Epidermal melanocyte (primary cell): Measurements from ENCODE around the gene BFSP1.

Experiments
- DNase-seq: peaks from one replicate; pipeline ENCODE4 v3.0.0; 2011; ENCODE audit warnings: low spot score; ENCODE audit not compliant: insufficient read length

Gene BFSP1

DNA sequence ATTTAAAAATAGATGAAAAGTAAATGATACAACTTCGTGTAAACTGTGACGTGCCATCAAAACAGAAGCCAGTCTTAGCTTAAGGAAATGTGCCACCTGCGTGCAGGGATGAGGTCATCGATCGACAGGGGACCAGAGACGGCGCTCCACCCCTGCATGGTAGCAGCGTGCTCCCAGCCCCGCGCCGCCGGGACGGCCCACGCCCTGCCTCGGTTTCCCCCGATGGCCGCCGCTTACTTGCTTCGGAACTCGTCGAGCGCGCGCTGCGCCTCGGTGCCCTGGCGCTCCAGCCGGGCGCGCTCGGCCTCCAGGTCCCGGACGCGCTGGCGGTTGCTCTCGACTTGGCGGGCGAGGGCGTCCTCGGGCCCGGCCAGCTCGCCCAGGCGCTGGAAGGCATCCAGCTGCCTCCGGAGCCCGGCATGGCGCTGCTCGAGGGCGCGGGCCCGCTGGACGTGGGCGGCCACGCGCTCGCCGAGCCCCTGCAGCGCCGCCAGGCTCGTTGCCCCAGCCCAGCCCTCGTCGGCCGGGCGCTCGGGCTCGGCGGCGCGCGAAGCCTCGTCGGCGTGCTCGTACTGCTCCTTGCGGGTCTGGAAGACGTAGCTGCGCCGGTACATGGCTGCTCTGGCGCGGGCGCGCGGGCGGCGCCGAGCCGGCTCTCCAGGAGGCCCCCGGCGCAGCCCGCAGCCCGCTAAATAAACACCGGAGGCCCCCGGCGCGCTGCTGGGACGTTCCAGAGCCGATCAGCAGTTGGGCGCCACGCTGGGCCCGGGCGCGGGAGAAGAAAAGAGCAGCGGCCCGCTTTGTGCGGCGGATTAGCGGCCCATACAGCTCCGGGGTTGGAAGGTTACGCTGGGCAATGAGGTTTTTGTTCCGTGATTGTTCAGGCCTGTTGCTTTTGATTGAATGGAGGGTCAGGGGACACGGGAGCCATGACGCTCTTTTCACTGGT, at the start of gene BFSP1:
Gene BFSP1, minus strand, starts transcription at position 664 of the 949 bp plus-strand sequence. Its CDS starts 50 bp downstream, at position 614.
- no peak for DNase-seq

DNA sequence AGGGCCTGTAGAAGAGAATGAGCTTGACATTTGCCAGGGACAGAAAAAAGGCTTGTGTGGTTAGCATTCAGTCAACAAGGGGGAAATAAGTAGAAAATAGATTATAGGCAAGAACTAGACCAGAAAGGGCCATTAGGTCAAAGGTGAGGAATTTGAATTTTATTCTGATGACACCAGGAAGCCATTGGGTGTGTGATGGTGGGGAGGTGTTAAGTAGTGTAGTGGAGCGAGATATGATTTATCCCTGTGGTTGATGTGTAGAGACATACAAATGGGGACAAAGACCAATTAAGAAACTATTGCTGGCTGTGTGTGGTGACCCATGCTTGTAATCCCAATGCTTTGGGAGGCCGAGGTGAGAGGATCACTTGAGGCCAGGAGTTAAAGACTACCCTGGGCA, 49.7 kb upstream of the BFSP1 start:
- DNase-seq, result no peak

DNA sequence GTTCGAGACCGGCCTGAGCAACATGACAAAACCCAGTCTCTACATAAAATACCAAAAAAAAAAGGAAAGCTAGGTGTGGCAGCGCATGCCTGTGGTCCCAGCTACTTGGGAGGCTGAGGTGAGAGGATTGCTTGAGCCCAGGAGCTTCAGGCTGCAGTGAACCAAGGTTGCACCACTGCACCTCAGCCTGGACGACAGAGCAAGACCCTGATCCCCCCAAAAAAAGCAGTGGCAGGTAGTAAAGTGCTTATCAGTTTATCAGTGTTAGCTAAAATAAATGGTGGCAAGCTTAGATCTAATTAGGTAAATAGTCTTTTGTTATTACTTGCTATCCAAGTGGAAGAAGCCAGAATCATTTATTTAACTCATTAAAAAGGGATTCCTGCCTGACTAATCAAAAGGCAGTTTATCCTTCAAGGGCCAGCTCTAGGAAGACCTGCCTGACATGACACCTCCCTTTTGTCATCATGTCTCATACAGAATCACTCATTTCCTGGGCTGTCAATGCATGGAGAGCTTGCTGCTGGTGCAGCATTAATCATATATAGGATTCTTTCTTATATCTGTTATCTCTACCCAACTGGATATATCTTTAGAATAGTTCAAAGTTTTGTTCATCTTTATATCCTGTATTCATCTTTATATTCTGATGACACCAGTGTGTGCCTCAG, 48.3 kb upstream of the BFSP1 start:
- no peak for DNase-seq

DNA sequence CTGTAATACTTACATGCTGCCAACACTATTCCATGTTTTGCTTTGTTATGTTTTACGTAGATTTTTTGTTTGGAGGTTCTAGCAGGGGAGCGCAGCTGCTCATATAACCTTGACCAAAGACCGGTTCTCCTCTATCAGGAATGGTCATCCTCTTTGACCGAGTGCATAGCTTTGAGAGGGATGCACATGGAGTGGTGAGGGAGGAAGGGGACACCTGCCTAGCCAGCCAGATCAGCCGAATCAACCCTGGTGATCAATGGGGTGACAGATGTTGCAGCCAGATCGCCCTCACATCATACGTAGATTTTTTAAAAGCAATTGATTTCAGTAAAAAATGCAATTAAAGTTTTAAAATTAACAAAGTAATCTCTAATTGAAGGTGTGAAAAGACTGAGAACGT, 45.0 kb upstream of the BFSP1 start:
- no peak for DNase-seq

DNA sequence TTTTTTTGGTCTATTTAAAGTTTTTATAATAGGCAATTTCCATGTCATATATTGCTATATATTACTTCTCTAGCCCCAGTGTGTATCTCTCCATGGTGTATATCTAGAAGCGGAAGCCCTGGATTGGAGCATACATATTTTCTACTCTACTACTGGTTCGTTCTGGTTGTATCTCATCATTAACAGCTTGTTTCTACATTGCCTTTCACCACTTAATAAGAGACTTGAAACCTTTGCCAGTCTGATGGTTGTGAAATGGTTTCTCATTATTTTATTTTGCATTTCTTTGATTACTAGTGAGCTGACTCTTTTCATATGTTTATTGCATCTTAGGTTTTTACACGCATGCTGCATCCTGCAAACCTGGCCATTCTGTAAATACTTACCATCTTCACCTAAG, 42.3 kb upstream of the BFSP1 start:
- DNase-seq, result no peak

DNA sequence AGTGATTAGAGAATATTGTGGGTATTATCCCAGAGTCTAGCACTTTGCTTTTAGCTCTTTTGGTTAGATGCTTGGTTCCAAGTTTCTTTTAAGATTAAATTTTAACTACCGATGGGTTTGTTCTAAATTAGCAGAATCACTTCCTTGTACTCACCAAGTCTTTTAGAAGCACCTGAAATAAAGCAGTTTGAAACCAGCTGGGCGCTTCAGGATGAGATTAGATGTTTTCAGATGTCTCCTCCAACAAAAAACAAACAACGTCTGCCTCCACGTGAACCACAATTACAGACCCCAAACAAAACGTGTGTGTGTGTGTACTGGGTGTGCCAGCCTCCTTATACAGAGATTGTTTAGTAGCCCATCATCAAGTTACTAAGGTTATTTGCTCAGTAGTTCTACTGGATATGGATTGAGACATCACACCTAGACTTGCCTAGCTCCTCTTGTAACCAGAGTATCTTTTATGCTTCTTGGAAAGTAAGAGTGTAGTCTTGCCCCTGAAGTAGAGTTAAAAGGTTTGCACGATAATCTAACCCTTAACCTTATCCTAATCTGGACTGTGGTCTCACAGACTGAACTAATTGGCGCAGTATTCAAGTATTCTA, 41.0 kb upstream of the BFSP1 start:
- DNase-seq, result no peak

DNA sequence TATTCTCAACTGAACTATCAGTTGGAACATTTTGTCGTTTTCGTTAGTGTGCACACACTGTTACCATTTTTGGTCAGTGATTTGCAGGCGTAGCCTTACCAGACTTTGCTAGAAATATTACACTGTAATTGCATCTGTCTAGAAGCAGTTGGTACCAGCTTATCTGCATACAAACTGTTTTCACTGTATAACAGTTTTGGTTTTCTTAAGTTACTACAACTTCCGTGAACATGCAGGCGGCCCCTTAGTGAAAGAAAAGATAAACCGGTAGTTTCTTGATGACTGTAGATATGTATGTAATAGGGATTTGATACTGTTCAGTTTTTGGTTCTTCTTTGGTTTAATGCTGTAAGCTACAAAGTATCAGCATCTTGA, 40.0 kb upstream of the BFSP1 start:
- no peak for DNase-seq

DNA sequence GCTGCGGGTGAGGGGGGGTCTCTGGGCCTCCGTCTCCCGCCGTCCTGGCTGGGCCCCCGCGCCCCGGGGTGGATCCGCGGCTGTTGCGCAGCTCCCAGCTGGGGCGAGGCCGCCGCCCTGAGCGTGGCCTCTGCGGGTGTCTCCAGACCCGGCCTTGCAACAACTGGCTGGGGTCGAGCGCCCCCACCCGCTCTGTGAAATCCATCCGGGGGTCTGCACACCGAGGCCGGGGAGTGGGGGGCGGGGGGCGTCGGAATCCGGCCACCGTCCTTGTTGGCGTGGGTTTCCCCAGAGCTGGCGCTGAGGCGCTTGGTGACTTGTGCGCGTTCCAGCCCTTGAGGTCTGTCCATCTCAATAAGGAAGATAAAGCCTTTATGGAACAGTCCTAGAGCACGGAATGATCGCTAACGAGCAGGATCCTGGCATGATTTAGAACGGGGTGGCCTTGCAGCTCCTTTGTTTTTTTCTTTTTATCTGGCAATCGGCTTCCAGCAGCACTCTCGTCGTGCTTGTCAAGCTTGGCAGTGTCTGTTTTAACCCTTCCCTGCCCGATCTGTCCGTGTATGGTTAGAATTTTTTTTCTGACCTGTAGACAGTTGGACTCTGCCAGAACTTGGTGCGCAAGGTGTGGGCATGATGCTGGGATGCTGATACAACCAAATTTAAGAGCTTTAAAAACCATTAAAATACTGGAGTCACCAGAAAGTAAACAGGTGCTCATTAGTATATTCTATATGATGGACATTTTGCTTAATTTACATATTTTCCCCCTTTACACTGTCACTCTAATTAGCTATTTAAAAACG, 39.4 kb upstream of the BFSP1 start:
- no peak for DNase-seq

DNA sequence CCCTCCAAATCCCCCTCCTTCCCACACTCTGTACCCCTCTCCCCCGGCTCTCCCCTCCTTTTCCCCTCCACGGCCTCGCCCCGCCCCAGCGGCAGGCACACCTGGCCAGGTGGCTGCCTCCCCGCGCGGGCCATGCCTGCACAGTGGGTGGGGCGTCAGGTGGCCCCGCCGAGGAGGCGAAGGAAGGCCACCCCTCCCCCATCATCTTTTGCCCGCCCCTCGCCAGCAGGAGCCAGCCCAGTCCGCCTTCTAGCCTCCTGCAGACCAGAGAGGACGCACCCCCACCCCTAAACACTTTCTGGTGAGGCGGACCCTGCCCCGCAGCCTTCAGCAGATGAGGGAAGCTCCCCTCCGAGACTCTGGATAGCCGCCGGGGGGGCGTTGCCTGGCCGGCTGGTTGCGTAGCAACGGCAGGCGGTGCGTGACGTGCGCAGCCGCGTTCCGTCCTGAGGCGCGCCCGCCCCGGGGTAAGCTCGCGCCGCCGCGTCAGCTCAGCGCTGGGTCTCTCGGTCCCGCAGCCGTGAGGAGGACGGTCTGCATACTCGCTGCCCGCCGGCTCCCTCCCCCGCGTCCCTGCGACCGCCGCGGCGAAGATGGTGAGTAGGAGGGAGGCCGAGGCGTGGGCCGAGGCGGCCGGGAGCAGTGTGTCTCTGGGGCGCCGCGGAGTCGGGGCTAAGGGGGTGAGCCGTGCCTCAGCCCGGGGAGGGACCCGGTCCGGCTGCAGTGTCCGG, 38.6 kb upstream of the BFSP1 start, which contains the start of gene DSTN:
Gene DSTN, plus strand, starts transcription at position 460 of the 731 bp plus-strand sequence. Its CDS starts 134 bp downstream, at position 594.
- DNase-seq, result peak; percentile 87

DNA sequence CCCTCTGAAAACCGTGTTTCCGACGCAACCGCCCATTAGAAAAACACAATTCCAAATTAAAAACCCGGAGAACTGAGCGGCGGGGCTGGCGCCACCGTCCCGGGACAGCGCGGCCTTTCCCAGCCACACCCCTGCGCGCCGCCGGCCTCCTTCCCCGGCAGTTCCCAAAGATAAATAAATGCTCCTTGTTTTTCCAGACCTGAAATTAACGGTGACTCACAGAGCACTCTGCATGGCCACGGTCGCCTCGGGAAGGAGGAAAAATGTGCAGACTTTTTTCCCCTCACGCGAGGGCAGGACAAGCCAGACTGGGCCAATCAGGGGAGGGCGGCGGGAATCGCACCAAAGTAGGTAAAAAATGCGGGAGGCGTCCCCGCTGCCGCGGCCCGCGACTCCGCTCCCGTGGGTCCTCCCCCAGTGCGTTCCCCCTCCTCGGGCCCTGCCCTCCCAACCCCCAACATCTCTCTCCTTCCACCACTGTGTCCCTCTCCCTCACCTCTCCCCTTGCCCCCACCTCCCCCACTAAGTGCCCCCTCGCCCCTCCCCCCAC, 37.9 kb upstream of the BFSP1 start:
- DNase-seq, result peak; percentile 66

DNA sequence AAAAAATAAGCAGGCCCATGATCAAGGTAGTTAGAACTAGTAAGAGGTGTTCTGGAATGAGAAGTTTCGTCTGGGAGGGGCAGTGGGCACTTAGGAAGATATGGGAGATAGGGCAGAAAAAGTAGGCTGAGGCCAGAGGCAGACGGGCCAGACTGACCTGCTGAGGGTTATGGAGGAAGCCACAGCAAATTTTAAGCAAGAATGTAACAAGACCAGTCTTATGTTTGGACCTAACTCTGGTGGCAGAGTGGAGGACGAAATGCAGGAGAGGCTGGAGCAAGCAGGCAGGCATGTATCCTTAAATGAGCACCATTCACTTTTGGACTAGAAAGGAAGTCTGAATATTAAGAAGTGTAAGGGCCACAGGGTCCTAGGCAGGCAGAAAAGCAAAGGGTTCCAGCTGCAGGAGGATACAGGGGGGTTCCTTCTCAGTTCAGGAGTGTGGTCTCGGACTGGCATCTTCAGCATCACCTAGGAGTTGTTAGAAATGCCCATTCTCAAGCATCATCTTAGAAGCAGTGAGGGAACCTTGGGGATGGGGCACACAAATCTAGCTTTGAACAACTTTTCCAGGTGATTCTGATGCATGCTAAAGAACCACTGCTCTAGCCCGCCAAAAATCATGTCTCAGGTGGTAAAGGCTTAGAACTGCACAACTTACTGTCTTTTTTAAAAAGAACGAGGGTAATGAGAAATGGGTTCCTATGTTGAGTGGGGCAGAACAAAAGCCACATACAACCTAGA, 37.0 kb upstream of the BFSP1 start:
- DNase-seq, result no peak

DNA sequence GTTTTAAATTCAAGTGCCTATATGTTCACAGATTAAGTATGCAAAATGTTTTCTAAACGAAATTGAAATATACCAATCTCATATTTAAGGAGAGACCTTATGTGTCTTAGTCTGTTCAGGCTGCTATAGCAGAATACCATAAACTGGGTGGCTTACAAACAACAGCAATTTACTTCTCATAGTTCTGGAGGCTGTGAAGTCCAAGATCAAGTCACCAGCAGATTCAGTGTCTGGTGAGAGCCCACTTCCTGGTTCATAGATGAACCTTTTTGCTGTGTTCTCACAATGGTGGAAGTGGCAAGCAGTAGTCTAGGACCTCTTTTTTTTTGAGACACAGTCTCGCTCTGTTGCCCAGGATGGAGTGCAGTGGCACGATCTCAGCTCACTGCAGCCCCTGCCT, 35.2 kb upstream of the BFSP1 start:
- no peak for DNase-seq

DNA sequence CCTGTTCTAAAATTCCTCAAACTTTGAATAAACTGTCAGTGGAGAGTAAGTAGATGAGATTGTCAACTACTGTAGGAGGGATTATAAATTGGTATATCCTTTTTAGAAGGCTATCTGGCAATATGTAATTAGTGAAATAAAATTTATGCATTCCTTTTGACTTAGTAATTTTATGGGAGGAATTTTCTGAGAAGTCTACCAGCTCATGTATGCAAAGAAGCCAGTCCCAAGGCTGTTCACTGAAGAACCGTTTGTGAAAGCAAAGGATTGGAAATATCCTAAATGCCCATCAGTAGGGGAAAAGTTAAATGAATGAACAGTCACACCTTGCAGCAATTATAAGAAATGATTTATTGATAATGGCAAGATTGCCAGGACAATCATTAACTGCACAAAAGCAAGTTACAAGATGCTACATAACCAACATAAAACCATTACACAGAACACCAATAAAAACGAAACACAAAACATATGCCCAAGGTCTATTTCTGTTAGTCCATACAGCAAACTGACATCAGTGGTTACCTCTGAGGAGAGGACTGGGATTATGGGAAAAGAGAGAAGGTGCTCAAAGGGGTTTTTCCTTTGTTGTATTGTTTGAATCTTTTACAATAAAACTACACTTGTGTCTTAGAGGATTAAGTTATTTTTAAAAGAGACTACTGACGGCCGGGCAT, 34.1 kb upstream of the BFSP1 start:
- DNase-seq, result no peak

DNA sequence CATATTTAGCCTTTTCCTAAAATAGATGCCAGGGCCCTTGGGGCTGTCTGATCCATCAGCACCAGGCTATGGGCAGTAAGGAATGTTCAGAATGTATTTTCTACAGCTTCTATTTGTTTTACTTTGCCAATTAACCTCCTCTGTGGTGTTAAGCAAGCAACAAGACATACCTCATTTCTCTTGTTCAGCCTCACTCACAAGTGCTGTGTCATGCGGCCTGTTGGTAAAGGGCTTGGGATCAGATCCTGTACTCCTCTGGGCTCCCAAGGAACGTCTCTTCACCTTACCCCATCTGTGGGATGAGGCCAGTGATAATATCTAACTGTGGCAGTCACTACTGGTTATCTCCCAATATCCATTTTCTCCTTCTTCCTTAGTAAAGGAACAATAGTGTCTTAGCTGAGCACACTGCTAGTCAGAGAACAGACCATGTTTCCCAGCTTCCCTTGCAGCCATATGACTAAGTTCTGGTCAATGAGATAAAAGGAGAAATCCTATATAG, 31.7 kb upstream of the BFSP1 start:
- DNase-seq, result no peak

DNA sequence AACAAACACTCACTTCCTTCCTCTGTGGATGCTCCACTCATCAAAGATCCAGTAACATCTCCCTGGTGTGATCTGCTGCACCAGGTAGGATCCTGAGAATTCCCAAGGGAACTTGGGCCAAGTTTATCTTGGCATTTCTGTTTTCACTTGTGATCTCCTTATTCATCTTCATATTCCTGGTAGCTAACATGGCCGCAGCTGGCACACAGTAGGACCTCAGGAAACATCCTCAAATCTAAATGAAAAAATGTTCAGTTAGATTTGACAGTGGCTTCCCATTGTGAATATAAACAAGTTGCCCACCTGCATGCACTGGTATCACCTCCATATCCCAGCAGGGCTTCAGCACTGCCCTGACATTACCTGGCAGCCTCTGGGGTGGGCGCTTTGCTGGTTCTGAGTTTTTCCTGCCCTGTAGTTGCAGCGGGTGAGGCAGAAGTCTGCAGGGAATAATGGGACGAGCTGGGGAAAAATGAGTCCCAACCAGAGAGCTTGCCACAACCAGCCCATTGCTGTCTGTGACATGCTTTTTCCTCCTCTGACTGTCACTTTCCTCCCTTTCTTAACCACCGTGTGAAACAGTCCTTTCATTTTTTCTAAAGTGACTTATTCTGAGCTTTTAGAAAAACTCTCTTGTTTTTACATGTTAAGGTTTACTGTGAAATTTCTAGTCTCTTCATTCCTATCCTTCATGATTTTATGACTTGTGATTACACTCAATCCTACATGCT, 29.3 kb upstream of the BFSP1 start:
- DNase-seq, result no peak

DNA sequence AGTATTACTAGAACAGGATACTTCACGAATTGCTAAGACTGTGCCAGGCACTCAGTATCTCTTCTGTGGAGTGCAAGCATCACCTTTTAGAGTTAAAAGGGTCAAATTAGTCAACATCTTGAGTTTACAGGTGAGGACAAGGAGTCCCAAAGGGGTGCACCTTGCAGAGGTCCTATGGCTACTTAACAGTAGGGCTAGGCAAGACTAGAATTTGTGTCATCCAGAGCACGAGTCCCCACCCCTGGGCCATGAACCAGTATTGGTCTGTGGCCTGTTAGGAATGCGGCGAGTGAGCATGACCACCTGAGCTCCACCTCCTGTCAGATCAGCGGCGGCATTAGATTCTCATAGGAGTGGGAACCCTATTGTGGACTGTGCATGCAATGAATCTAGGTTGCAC, 28.2 kb upstream of the BFSP1 start:
- no peak for DNase-seq

DNA sequence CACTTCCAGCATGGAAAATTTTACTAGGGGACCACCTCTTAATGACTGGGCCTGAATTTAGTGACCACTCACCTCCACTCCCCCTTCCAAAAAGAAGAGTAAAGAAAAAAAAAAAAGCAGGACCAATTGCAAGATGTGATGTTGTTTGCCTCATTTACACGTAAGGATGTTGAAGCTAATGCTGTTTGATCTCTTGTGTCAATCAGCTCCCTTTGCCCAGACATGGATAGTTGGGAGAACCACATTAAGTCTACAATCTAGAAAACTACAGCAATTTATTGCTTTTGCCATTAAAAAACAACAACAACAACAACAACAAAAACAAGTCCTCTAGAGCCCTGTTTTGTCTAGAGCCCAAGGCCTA, 27.7 kb upstream of the BFSP1 start:
- no peak for DNase-seq
